ENCODE measurements around the gene LACTB. TPM values are rescaled to one million over a fixed set of nuclear protein-coding genes. Genes with fewer than 3 reads are reported as not detected.

Gene LACTB
- total RNA-seq, 1 donor from 2014 or later: 4.6 TPM

DNA sequence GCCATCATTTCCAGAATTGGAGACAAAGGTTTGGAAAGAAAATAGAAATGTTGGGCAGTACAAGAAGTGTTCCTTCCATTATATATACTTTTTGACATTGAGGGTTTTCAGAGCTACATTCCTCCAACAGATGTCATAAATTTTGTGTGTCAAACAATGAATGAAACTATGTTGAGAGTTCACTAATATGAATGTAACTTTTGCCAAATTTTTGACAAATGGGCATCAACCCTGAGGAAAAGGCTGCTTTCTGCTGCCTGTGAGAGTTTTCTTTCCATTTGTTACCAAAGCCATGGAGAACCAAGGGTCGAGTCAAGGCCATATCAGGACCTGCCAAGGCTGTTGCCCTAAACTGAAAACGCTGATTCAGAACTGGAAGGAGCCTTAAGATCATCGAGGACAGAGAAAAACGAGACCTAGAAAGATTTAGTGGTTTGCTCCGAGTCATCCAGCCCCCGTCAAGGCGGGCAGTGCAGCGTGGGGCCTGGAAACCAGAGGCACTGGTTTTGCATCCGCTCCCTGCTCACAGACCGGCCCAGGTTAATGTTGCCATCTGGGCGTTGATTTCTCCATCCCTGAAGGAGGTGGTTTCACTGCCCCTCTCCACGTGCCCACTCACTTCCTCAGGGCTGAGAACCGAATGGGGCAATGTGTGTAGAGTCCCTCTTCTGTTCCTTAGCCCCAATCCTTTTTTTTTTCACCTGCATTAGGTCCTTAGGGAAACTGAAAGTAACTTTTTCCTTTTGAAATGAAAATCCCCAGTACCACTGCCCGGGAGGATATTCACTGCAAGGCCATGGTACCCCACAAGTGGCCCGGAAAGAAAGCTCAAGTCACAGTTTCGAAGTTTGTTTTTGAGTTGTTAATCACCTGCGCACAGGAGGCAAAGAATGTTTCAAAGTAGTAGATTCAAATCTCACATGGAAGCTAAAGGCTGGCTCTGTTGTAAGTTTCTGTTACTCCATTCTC lies 46.4 kb upstream of the LACTB start:
- H3K4me3 ChIP-seq: peak overlapping the region; percentile 31 to 49
- no peaks in the 10 kb centered on the region for H3K27me3 ChIP-seq
- H3K27ac ChIP-seq: peak overlapping the region; percentile 48 to 55
- H3K4me1 ChIP-seq: peaks cover 0 to 4% of the 10 kb centered on the region in 2 donors
- intact Hi-C loops (cut with DNase I): no loop called here
- no peak for DNase-seq (ENCODE audit: low spot score in 2 of 2)
- TF ChIP-seq, protein P1, sequence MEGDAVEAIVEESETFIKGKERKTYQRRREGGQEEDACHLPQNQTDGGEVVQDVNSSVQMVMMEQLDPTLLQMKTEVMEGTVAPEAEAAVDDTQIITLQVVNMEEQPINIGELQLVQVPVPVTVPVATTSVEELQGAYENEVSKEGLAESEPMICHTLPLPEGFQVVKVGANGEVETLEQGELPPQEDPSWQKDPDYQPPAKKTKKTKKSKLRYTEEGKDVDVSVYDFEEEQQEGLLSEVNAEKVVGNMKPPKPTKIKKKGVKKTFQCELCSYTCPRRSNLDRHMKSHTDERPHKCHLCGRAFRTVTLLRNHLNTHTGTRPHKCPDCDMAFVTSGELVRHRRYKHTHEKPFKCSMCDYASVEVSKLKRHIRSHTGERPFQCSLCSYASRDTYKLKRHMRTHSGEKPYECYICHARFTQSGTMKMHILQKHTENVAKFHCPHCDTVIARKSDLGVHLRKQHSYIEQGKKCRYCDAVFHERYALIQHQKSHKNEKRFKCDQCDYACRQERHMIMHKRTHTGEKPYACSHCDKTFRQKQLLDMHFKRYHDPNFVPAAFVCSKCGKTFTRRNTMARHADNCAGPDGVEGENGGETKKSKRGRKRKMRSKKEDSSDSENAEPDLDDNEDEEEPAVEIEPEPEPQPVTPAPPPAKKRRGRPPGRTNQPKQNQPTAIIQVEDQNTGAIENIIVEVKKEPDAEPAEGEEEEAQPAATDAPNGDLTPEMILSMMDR (IDR thresholded peaks at IDR 0.05): no peak
- H3K36me3 ChIP-seq: peaks cover 13 to 16% of the 10 kb centered on the region in 2 donors
- no peaks in the 10 kb centered on the region for H3K9me3 ChIP-seq

DNA sequence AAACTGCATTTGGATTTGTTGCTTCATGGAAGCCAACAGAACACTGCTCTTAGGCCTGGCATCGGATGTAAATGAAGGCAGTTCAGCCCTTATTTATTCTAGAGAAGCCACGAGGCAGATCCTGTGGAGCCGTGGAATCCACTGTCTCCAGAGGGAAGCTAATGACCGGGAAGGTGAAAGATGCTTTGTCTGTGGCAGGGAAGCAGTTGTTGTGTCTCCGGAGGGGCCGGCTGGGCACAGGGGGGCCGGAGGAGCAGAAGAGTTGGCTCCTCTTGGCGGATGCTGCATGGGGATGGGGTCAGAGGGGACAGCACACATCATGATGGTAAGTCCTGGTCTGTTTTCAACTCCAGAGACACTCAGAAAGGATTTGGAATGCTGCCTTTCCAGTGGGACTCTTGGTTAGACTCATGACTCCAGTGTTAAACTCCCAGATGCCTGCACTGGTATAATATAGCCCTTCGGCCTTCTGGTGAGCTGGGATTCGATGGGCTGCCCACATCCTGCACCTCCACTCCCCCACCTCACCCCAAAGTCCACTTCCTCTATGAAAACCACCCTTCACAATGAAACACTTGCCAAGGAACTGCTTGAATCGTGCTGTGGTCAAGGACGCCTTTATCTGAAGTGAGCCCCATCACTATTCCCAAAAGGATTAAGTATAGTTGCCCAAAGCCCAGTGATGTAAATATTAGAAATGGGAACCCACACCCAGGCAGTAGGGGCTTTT lies 45.5 kb upstream of the LACTB start:
- DNase-seq (ENCODE audit: low spot score in 2 of 2): no peak
- no peaks in the 10 kb centered on the region for H3K9me3 ChIP-seq
- H3K27me3 ChIP-seq: no peaks in the 10 kb centered on the region
- peak overlapping the region in 1 of 2 donors; percentile 49 for H3K4me3 ChIP-seq
- intact Hi-C loops (cut with DNase I): no loop called here
- TF ChIP-seq, protein P1 (IDR thresholded peaks at IDR 0.05): no peak
- H3K4me1 ChIP-seq: peaks cover 0 to 4% of the 10 kb centered on the region in 2 donors
- peak overlapping the region; percentile 48 to 55 for H3K27ac ChIP-seq
- H3K36me3 ChIP-seq: peaks cover 5 to 8% of the 10 kb centered on the region in 2 donors

DNA sequence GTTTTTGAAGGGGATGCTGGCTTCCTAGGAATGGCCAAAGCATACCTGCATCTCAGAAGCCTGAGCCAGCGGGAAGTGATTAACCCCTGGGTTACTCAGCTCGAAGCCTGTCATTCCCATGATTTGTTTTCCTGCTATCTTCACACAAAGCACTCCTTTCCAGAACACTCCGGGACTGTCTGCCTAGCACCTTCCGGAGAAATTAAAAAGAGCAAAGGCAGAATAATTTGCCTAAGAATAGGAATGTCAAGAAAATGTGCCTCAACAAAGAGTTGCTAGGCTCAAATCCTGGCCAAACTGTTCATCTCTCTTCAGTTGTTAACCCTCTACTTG lies 45.0 kb upstream of the LACTB start:
- intact Hi-C loops (cut with DNase I): no loop called here
- no peak for DNase-seq (ENCODE audit: low spot score in 2 of 2)

DNA sequence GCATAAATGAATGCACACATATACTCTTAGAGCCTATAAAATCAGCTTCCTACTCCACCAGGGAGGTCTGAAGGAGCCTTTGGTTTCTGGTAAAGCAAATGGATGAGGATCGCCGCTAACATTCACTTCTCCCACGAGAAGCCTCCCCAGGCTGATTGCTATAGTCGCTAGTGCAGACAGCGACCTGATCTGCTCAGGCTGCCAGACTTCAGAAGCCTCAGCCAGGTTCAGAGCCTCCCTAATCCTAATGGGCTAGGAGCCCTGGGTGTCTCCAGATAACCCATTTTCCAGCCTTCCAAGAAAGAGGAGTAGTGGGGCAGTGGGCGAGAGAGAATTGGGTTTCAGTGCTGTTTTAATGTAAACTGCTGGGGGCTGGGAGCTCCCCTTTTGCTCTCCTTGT lies 43.7 kb upstream of the LACTB start:
- no peak for DNase-seq (ENCODE audit: low spot score in 2 of 2)
- peaks cover 0 to 4% of the 10 kb centered on the region in 2 donors for H3K4me1 ChIP-seq

More for the DNA sequence above, 45.0 kb upstream of the LACTB start:
- no peaks in the 10 kb centered on the region for H3K27me3 ChIP-seq
- no peak overlapping the region for H3K4me3 ChIP-seq
- peaks cover 0 to 4% of the 10 kb centered on the region in 2 donors for H3K4me1 ChIP-seq
- H3K27ac ChIP-seq: no peak overlapping the region
- H3K9me3 ChIP-seq: no peaks in the 10 kb centered on the region
- TF ChIP-seq, protein P1 (IDR thresholded peaks at IDR 0.05): no peak
- peaks cover 0 to 3% of the 10 kb centered on the region in 2 donors for H3K36me3 ChIP-seq

DNA sequence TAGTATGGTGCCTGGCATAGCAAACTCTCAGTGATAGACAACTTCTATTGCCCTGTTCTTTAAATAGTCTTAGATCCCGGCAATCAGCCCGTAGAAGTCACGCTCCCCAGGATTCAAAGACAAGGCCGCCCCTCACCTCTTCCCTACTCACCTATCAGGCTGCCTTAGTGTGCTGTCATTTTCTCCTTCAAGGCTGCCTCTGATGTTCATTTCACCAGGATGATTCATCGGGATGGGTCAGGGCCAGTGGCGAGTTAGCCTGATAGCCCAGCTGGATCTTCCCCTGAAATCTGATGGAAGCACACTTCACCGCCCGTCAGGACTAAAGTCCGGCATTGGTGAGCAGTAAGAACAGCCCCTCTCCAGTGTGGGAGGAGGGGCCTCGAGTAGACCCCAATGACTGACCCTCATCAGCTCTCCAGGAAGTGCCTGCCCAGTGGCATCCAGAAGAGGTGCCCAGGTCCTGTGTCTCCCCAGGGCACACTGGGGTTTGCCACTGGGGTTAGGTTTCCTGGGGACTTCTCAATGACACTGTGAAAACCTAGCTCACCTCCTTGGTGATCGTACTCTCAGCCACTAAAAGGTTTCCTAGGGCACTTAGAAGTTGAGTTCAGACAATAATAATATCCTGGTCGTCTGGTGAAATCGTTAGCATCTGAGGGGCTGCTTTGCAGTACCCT lies 41.6 kb upstream of the LACTB start:
- H3K4me3 ChIP-seq: no peak overlapping the region
- no peak for DNase-seq (ENCODE audit: low spot score in 2 of 2)
- intact Hi-C loops (cut with DNase I): no loop called here
- H3K36me3 ChIP-seq: no peaks in the 10 kb centered on the region
- no peak overlapping the region for H3K27ac ChIP-seq
- H3K27me3 ChIP-seq: no peaks in the 10 kb centered on the region
- peaks cover 0 to 4% of the 10 kb centered on the region in 2 donors for H3K4me1 ChIP-seq
- no peaks in the 10 kb centered on the region for H3K9me3 ChIP-seq
- TF ChIP-seq, protein P1 (IDR thresholded peaks at IDR 0.05): no peak

More for the DNA sequence above, 43.7 kb upstream of the LACTB start:
- no peak overlapping the region for H3K27ac ChIP-seq
- TF ChIP-seq, protein P1 (IDR thresholded peaks at IDR 0.05): no peak
- no peaks in the 10 kb centered on the region for H3K9me3 ChIP-seq
- no peaks in the 10 kb centered on the region for H3K27me3 ChIP-seq
- intact Hi-C loops (cut with DNase I): no loop called here
- H3K36me3 ChIP-seq: no peaks in the 10 kb centered on the region
- no peak overlapping the region for H3K4me3 ChIP-seq

Data from ascending aorta (tissue), 2 donors.